ENCODE measurements around the gene ZSCAN5B.
"Not testable (repeated sequence)": the region's sequence is repeated elsewhere in the genome, so short reads cannot be mapped to it uniquely, and the experiment has no call there.

ZSCAN5B gene

DNA sequence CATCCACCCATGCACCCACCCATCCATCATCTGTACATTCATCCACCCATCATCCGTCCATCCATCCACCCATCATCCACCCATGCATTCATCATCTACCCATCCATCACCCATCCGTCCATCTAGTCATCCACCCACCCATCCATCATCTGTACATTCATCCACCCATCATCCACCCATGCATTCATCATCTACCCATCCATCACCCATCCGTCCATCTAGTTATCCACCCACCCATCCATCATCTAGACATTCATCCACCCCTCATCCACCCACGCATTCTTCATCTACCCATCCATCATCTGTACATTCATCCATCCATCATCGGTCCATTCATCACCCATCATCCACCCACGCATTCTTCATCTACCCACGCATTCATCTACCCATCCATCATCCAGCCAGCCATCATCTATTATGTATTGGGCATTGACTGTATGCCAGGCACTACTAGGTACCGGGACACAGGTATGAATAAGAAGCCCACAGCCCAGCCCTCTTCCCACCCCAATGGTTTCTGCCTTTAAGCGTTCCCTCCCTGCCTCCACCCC is 38.5 kb downstream of the ZSCAN5B start:
- Histone ChIP-seq H3K9me3 (ENCODE audit: control insufficient read depth, insufficient read depth, low read length) (no peaks in the 10 kb centered on the region), H3K36me3 (ENCODE audit: control insufficient read depth, insufficient read depth, low read length) (peaks cover 18% of the 10 kb centered on the region)
- WGBS (ENCODE audit: insufficient coverage, insufficient read length) = 100% methylated on average over 6 of the region's 9 CpGs

GRCh38 chr19:56158170-56158757 is 39.3 kb downstream of the ZSCAN5B start:
- H3K27me3 ChIP-seq (ENCODE audit: control insufficient read depth, insufficient read depth, low read length) = 0 out of 2 replicates have a peak, but pooled peaks cover 2% of the 10 kb centered on the region
- DNase-seq (ENCODE audit: low read depth, low spot score) = no peak
- no peak overlapping the region for H3K4me3 ChIP-seq (ENCODE audit: low read length)
- H3K9me3 ChIP-seq (ENCODE audit: control insufficient read depth, insufficient read depth, low read length) = no peaks in the 10 kb centered on the region
- no CpG with 5 or more reads among the region's 16 CpGs for WGBS (ENCODE audit: insufficient coverage, insufficient read length)
- 0 out of 2 replicates have a peak, but pooled peaks cover 2% of the 10 kb centered on the region for H3K4me1 ChIP-seq (ENCODE audit: control insufficient read depth, insufficient read depth, low read length)
- H3K27ac ChIP-seq (ENCODE audit: low read length) = no peak overlapping the region
- peaks cover 18% of the 10 kb centered on the region for H3K36me3 ChIP-seq (ENCODE audit: control insufficient read depth, insufficient read depth, low read length)

More for the DNA sequence above, 38.5 kb downstream of the ZSCAN5B start:
- Histone ChIP-seq H3K4me3 (ENCODE audit: low read length) (no peak overlapping the region), H3K27ac (ENCODE audit: low read length) (no peak overlapping the region), H3K27me3 (ENCODE audit: control insufficient read depth, insufficient read depth, low read length) (0 out of 2 replicates have a peak, but pooled peaks cover 2% of the 10 kb centered on the region), H3K4me1 (ENCODE audit: control insufficient read depth, insufficient read depth, low read length) (no peaks in the 10 kb centered on the region)
- no peak for DNase-seq (ENCODE audit: low read depth, low spot score)

DNA sequence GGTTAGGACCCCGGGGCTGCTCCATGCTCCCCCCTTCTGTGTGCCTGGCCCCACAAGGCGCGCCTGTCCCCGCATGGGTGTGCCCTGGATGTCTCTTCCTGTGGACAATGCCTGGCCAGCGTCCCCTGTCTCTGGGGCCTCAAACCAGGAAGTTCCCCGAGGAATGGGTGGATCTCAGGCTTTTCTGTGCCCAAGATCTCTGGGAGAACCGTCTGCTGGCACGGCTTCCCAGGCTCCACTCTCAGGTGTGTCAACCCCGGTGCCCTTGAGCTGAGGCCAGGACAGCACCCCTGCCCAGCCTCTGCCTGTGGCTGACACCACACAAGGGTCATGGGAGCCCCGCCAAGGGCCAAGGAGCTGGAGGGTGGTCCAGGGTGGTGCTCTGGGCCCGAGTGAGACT is 40.8 kb downstream of the ZSCAN5B start:
- no peak overlapping the region for H3K27ac ChIP-seq (ENCODE audit: low read length)
- peaks cover 3% of the 10 kb centered on the region; the same call in 1 of the 2 replicates for H3K4me1 ChIP-seq (ENCODE audit: control insufficient read depth, insufficient read depth, low read length)
- H3K36me3 ChIP-seq (ENCODE audit: control insufficient read depth, insufficient read depth, low read length) = peaks cover 18% of the 10 kb centered on the region
- H3K27me3 ChIP-seq (ENCODE audit: control insufficient read depth, insufficient read depth, low read length) = no peaks in the 10 kb centered on the region
- no CpG with 5 or more reads among the region's 11 CpGs for WGBS (ENCODE audit: insufficient coverage, insufficient read length)
- no peaks in the 10 kb centered on the region for H3K9me3 ChIP-seq (ENCODE audit: control insufficient read depth, insufficient read depth, low read length)
- no peak for DNase-seq (ENCODE audit: low read depth, low spot score)
- no peak overlapping the region for H3K4me3 ChIP-seq (ENCODE audit: low read length)

- peaks cover 15% of the 10 kb centered on the region for H3K36me3 ChIP-seq (ENCODE audit: control insufficient read depth, insufficient read depth, low read length)
These were observed 42.4 kb downstream of the ZSCAN5B start for GRCh38 chr19:56155124-56155687.

DNA sequence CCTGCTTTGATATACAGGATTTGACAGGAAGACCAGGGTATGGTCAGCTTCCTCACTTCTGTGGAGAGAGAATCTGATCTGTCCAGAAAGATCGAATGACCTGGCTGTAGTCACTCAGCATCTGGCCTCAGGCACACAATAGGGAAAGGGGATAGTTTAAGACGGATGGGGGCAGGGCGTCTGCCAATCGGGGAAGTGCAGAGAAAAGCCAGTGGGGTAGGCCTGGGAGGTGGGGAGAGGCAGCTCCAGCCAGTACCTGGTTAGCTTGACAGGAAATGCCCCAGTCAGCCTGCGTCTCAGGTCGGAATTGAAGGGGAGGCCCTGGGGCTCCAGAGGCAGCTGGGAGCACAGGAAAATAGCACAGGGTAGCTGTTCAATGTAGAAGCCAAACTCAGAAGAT is 44.1 kb downstream of the ZSCAN5B start:
- Histone ChIP-seq H3K27me3 (ENCODE audit: control insufficient read depth, insufficient read depth, low read length) (no peaks in the 10 kb centered on the region), H3K9me3 (ENCODE audit: control insufficient read depth, insufficient read depth, low read length) (no peaks in the 10 kb centered on the region), H3K4me1 (ENCODE audit: control insufficient read depth, insufficient read depth, low read length) (peaks cover 3% of the 10 kb centered on the region; the same call in 1 of the 2 replicates), H3K27ac (ENCODE audit: low read length) (no peak overlapping the region), H3K36me3 (ENCODE audit: control insufficient read depth, insufficient read depth, low read length) (peaks cover 2% of the 10 kb centered on the region; the same call in 1 of the 2 replicates), H3K4me3 (ENCODE audit: low read length) (no peak overlapping the region)
- WGBS (ENCODE audit: insufficient coverage, insufficient read length) = no CpG with 5 or more reads among the region's 6 CpGs
- peak; percentile 63 for DNase-seq (ENCODE audit: low read depth, low spot score)

More at GRCh38 chr19:56155124-56155687, 42.4 kb downstream of the ZSCAN5B start:
- peaks cover 3% of the 10 kb centered on the region; the same call in 1 of the 2 replicates for H3K4me1 ChIP-seq (ENCODE audit: control insufficient read depth, insufficient read depth, low read length)
- no peaks in the 10 kb centered on the region for H3K27me3 ChIP-seq (ENCODE audit: control insufficient read depth, insufficient read depth, low read length)
- no peaks in the 10 kb centered on the region for H3K9me3 ChIP-seq (ENCODE audit: control insufficient read depth, insufficient read depth, low read length)
- no CpG with 5 or more reads among the region's 17 CpGs for WGBS (ENCODE audit: insufficient coverage, insufficient read length)
- peak; percentile 41 for DNase-seq (ENCODE audit: low read depth, low spot score)
- H3K4me3 ChIP-seq (ENCODE audit: low read length) = no peak overlapping the region
- H3K27ac ChIP-seq (ENCODE audit: low read length) = no peak overlapping the region

DNA sequence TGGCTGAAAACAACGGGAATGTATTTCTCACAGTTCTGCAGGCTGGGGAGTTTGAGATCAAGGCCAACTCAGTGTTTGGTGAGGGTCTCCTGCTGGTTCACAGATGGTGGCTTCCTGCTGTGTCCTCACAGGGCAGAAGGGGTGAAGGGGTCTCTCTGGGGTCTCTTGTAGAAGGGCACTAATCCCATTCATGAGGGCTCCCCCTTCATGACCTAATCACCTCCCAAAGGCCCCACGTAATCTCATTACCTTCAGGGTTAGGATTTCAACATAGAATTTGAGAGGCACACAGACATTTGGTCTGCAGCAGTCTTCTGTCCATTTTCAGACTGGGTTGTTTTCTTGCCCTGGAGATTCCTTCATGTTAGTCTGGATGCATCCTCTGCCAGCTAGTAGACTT is 44.9 kb downstream of the ZSCAN5B start:
- DNase-seq (ENCODE audit: low read depth, low spot score) = no peak
- H3K4me1 ChIP-seq (ENCODE audit: control insufficient read depth, insufficient read depth, low read length) = peaks cover 3% of the 10 kb centered on the region; the same call in 1 of the 2 replicates
- H3K4me3 ChIP-seq (ENCODE audit: low read length) = no peak overlapping the region
- no peaks in the 10 kb centered on the region for H3K9me3 ChIP-seq (ENCODE audit: control insufficient read depth, insufficient read depth, low read length)
- no CpG with 5 or more reads among the region's 2 CpGs for WGBS (ENCODE audit: insufficient coverage, insufficient read length)
- peaks cover 4% of the 10 kb centered on the region for H3K36me3 ChIP-seq (ENCODE audit: control insufficient read depth, insufficient read depth, low read length)
- no peaks in the 10 kb centered on the region for H3K27me3 ChIP-seq (ENCODE audit: control insufficient read depth, insufficient read depth, low read length)
- no peak overlapping the region for H3K27ac ChIP-seq (ENCODE audit: low read length)

DNA sequence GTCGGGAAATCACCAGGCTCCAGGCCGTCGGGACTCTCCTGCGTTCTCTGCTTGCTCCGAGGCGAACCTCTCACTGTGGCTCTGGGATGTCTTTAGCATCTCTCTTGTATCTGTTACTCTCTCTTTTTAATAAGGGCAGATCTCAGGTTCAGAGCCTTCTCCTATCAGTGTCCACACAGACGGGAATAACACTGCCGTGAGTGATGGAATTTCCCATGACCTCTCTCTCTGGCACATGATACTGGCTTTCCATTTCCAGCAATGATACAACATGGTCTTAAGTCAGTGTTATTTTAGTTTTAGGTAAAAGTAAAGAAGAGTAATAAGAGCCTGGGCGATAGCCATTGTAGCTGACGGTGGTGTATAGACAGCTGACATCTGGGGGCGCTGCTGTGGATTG is 47.2 kb downstream of the ZSCAN5B start:
- H3K4me1 ChIP-seq (ENCODE audit: control insufficient read depth, insufficient read depth, low read length) = peaks cover 3% of the 10 kb centered on the region; the same call in 1 of the 2 replicates
- H3K36me3 ChIP-seq (ENCODE audit: control insufficient read depth, insufficient read depth, low read length) = peaks cover 10% of the 10 kb centered on the region
- no peaks in the 10 kb centered on the region for H3K27me3 ChIP-seq (ENCODE audit: control insufficient read depth, insufficient read depth, low read length)
- no peak for DNase-seq (ENCODE audit: low read depth, low spot score)
- WGBS (ENCODE audit: insufficient coverage, insufficient read length) = no CpG with 5 or more reads among the region's 11 CpGs
- no peak overlapping the region for H3K27ac ChIP-seq (ENCODE audit: low read length)
- H3K9me3 ChIP-seq (ENCODE audit: control insufficient read depth, insufficient read depth, low read length) = no peaks in the 10 kb centered on the region
- no peak overlapping the region for H3K4me3 ChIP-seq (ENCODE audit: low read length)

GRCh38 chr19:56149656-56150038 is 47.9 kb downstream of the ZSCAN5B start:
- Histone ChIP-seq H3K27ac (ENCODE audit: low read length) (no peak overlapping the region), H3K36me3 (ENCODE audit: control insufficient read depth, insufficient read depth, low read length) (peaks cover 10% of the 10 kb centered on the region), H3K4me1 (ENCODE audit: control insufficient read depth, insufficient read depth, low read length) (peaks cover 3% of the 10 kb centered on the region; the same call in 1 of the 2 replicates), H3K4me3 (ENCODE audit: low read length) (no peak overlapping the region), H3K27me3 (ENCODE audit: control insufficient read depth, insufficient read depth, low read length) (no peaks in the 10 kb centered on the region), H3K9me3 (ENCODE audit: control insufficient read depth, insufficient read depth, low read length) (no peaks in the 10 kb centered on the region)
- DNase-seq (ENCODE audit: low read depth, low spot score) = no peak
- no CpG with 5 or more reads among the region's 5 CpGs for WGBS (ENCODE audit: insufficient coverage, insufficient read length)

DNA sequence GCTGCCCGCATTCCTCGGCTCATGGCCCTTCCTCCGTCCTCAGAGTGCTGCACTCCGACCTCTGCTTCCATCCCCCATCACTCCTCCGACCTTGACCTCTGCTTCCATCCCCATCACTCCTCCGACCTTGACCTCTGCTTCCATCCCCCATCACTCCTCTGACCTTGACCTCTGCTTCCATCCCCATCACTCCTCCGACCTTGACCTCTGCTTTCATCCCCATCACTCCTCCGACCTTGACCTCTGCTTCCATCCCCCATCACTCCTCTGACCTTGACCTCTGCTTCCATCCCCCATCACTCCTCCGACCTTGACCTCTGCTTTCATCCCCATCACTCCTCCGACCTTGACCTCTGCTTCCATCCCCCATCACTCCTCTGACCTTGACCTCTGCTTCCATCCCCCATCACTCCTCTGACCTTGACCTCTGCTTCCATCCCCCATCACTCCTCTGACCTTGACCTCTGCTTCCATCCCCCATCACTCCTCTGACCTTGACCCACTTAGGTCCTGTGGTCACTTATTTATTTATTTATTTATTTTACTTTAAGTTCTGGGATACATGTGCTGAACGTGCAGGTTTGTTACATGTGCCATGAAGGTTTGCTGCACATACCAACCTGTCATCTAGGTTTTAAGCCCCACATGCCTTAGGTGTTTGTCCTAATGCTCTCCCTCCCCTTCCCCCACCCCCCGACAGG is 48.5 kb downstream of the ZSCAN5B start:
- H3K4me1 ChIP-seq (ENCODE audit: control insufficient read depth, insufficient read depth, low read length); H3K4me3 ChIP-seq (ENCODE audit: low read length); H3K36me3 ChIP-seq (ENCODE audit: control insufficient read depth, insufficient read depth, low read length); H3K27me3 ChIP-seq (ENCODE audit: control insufficient read depth, insufficient read depth, low read length); H3K27ac ChIP-seq (ENCODE audit: low read length); DNase-seq (ENCODE audit: low read depth, low spot score); H3K9me3 ChIP-seq (ENCODE audit: control insufficient read depth, insufficient read depth, low read length): not testable (repeated sequence)
- no CpG with 5 or more reads among the region's 12 CpGs for WGBS (ENCODE audit: insufficient coverage, insufficient read length)

- H3K4me1 ChIP-seq (ENCODE audit: control insufficient read depth, insufficient read depth, low read length) = no peaks in the 10 kb centered on the region
- H3K4me3 ChIP-seq (ENCODE audit: low read length) = no peak overlapping the region
- H3K36me3 ChIP-seq (ENCODE audit: control insufficient read depth, insufficient read depth, low read length) = peaks cover 10% of the 10 kb centered on the region
- H3K27me3 ChIP-seq (ENCODE audit: control insufficient read depth, insufficient read depth, low read length) = no peaks in the 10 kb centered on the region
- H3K27ac ChIP-seq (ENCODE audit: low read length) = no peak overlapping the region
- WGBS (ENCODE audit: insufficient coverage, insufficient read length) = no CpG with 5 or more reads among the region's 15 CpGs
- no peaks in the 10 kb centered on the region for H3K9me3 ChIP-seq (ENCODE audit: control insufficient read depth, insufficient read depth, low read length)
- DNase-seq (ENCODE audit: low read depth, low spot score) = no peak
These were observed 49.5 kb downstream of the ZSCAN5B start for GRCh38 chr19:56148096-56148495.
